ENCODE results near the gene COBL. TPM values are rescaled to one million over a fixed set of nuclear protein-coding genes. Genes with fewer than 3 reads are reported as not detected.

Gene COBL
- total and polyA plus RNA-seq, 2 experiments from 2014 or later = not detected

DNA sequence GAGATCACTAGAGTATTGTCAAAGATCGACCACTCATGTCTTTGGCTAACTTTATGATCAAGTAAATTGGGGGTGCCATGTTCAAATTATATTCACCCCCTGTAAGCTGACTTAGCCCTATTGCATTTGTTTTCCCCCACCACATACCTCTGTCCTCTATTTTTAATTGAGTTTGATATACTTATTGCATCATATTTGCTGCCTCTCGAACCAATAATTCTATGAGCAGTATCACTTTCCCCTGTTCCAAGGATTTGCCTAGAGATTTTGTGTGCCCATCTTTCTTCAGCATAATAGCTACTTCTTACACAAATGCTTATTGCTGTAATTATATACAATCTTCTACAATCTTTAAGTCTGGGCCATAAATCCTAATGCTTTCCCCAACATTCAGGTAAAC, 245.2 kb downstream of the COBL start:
- no peak for TF ChIP-seq EZH2phosphoT487 (IDR thresholded peaks at IDR 0.05; ENCODE audit: insufficient read depth, low read depth)
- no peak for TF ChIP-seq EZH2 (IDR thresholded peaks at IDR 0.05; ENCODE audit: insufficient read depth, poor library complexity, severe bottlenecking)
- Histone ChIP-seq H3K79me2 (ENCODE audit: insufficient read depth) (no peaks in the 10 kb centered on the region), H3K27ac (no peak overlapping the region), H2AFZ (no peak overlapping the region), H3K4me3 (no peak overlapping the region), H3K9me3 (ENCODE audit: low read depth) (no peaks in the 10 kb centered on the region), H3F3A (ENCODE audit: insufficient read depth) (no peaks in the 10 kb centered on the region), H3K27me3 (replicated peaks; ENCODE audit: insufficient read depth) (no peaks in the 10 kb centered on the region), H3K4me1 (ENCODE audit: insufficient read depth) (peaks cover 15% of the 10 kb centered on the region), H4K20me1 (ENCODE audit: insufficient read depth) (no peaks in the 10 kb centered on the region), H3K9me2 (ENCODE audit: insufficient read depth) (no peaks in the 10 kb centered on the region), H3K36me3 (ENCODE audit: low read depth) (no peaks in the 10 kb centered on the region), H3K4me2 (ENCODE audit: unreplicated experiment) (no peak overlapping the region), H3K9ac (no peak overlapping the region)
- no peak for DNase-seq
- in situ Hi-C loops (cut with MboI) = no loop called here
- WGBS, 2 experiments (ENCODE audit: low coverage in 1 of 2, low lambda C conversion rate in 2 of 2, missing lambda C conversion rate in 2 of 2) = 94 to 95% methylated on average over 2 of the region's 2 CpGs

- TF ChIP-seq EZH2phosphoT487 (IDR thresholded peaks at IDR 0.05; ENCODE audit: insufficient read depth, low read depth) = no peak
- no peak for TF ChIP-seq EZH2 (IDR thresholded peaks at IDR 0.05; ENCODE audit: insufficient read depth, poor library complexity, severe bottlenecking)
- in situ Hi-C loops (cut with MboI) = no loop called here
- Histone ChIP-seq H3K4me3 (no peak overlapping the region), H3K9me2 (ENCODE audit: insufficient read depth) (no peaks in the 10 kb centered on the region), H3F3A (ENCODE audit: insufficient read depth) (no peaks in the 10 kb centered on the region), H3K79me2 (ENCODE audit: insufficient read depth) (no peaks in the 10 kb centered on the region), H3K4me1 (ENCODE audit: insufficient read depth) (peaks cover 15% of the 10 kb centered on the region), H3K27ac (no peak overlapping the region), H4K20me1 (ENCODE audit: insufficient read depth) (no peaks in the 10 kb centered on the region), H3K4me2 (ENCODE audit: unreplicated experiment) (no peak overlapping the region), H2AFZ (no peak overlapping the region), H3K27me3 (replicated peaks; ENCODE audit: insufficient read depth) (no peaks in the 10 kb centered on the region), H3K9me3 (ENCODE audit: low read depth) (no peaks in the 10 kb centered on the region), H3K9ac (no peak overlapping the region), H3K36me3 (ENCODE audit: low read depth) (no peaks in the 10 kb centered on the region)
- peak; percentile 27 for DNase-seq
- WGBS, 2 experiments (ENCODE audit: low coverage in 1 of 2, low lambda C conversion rate in 2 of 2, missing lambda C conversion rate in 2 of 2) = 67 to 68% methylated on average over 3 of the region's 3 CpGs
Observed at GRCh38 chr7:51070151-51070550, 246.5 kb downstream of the COBL start.

GRCh38 chr7:51069411-51070083, 247.1 kb downstream of the COBL start:
- Histone ChIP-seq H3K27ac (no peak overlapping the region), H3K4me2 (ENCODE audit: unreplicated experiment) (no peak overlapping the region)
- in situ Hi-C loops (cut with MboI) = no loop called here

DNA sequence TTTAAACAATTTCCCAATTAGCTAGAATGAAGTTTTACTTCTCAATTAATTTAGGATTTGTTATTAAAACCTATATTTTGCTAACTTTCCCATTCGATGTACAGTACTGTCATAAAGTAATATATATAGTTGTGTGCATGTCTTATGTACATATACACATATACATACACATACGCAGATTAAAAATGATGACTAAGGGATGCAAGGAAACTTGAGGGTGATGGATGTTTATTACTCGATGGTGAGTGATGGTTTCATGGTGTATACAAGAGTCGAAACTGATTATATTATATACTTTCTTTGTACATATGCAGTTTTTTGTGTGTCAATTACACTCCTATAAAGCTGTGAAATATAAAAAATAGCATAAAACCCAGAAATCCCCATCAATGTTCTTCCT, 248.2 kb downstream of the COBL start:
- Histone ChIP-seq H3K9me2 (ENCODE audit: insufficient read depth) (no peaks in the 10 kb centered on the region), H3F3A (ENCODE audit: insufficient read depth) (no peaks in the 10 kb centered on the region), H3K9ac (no peak overlapping the region), H3K27ac (no peak overlapping the region), H2AFZ (no peak overlapping the region), H3K36me3 (ENCODE audit: low read depth) (no peaks in the 10 kb centered on the region), H4K20me1 (ENCODE audit: insufficient read depth) (no peaks in the 10 kb centered on the region), H3K79me2 (ENCODE audit: insufficient read depth) (no peaks in the 10 kb centered on the region), H3K4me3 (no peak overlapping the region), H3K4me2 (ENCODE audit: unreplicated experiment) (no peak overlapping the region), H3K27me3 (replicated peaks; ENCODE audit: insufficient read depth) (no peaks in the 10 kb centered on the region), H3K9me3 (ENCODE audit: low read depth) (no peaks in the 10 kb centered on the region), H3K4me1 (ENCODE audit: insufficient read depth) (peaks cover 15% of the 10 kb centered on the region)
- WGBS, 2 experiments (ENCODE audit: low coverage in 1 of 2, low lambda C conversion rate in 2 of 2, missing lambda C conversion rate in 2 of 2) = 68 to 71% methylated on average over 4 of the region's 4 CpGs
- TF ChIP-seq EZH2 (IDR thresholded peaks at IDR 0.05; ENCODE audit: insufficient read depth, poor library complexity, severe bottlenecking) (no peak), EZH2phosphoT487 (IDR thresholded peaks at IDR 0.05; ENCODE audit: insufficient read depth, low read depth) (no peak)
- in situ Hi-C loops (cut with MboI) = no loop called here
- no peak for DNase-seq

More at GRCh38 chr7:51069411-51070083, 247.1 kb downstream of the COBL start:
- H4K20me1 ChIP-seq (ENCODE audit: insufficient read depth) = no peaks in the 10 kb centered on the region
- H3F3A ChIP-seq (ENCODE audit: insufficient read depth) = no peaks in the 10 kb centered on the region
- H3K4me1 ChIP-seq (ENCODE audit: insufficient read depth) = peaks cover 15% of the 10 kb centered on the region
- H3K9ac ChIP-seq = no peak overlapping the region
- no peaks in the 10 kb centered on the region for H3K9me2 ChIP-seq (ENCODE audit: insufficient read depth)
- H3K79me2 ChIP-seq (ENCODE audit: insufficient read depth) = no peaks in the 10 kb centered on the region
- no peaks in the 10 kb centered on the region for H3K27me3 ChIP-seq (replicated peaks; ENCODE audit: insufficient read depth)
- H3K4me3 ChIP-seq = no peak overlapping the region
- 73 to 75% methylated on average over 5 of the region's 5 CpGs for WGBS, 2 experiments (ENCODE audit: low coverage in 1 of 2, low lambda C conversion rate in 2 of 2, missing lambda C conversion rate in 2 of 2)
- no peaks in the 10 kb centered on the region for H3K36me3 ChIP-seq (ENCODE audit: low read depth)
- no peak overlapping the region for H2AFZ ChIP-seq
- peak; percentile 13 for DNase-seq
- no peaks in the 10 kb centered on the region for H3K9me3 ChIP-seq (ENCODE audit: low read depth)
- TF ChIP-seq EZH2 (IDR thresholded peaks at IDR 0.05; ENCODE audit: insufficient read depth, poor library complexity, severe bottlenecking) (no peak), EZH2phosphoT487 (IDR thresholded peaks at IDR 0.05; ENCODE audit: insufficient read depth, low read depth) (no peak)

Measured in GM23248 (cell line).